GM19452 (cell line): ENCODE results near the gene AVPI1.
"Not testable (repeated sequence)": the region's sequence is repeated elsewhere in the genome, so short reads cannot be mapped to it uniquely, and the experiment has no call there.

ENCODE experiments used
- ATAC-seq: cut with Tn5 transposase; IDR thresholded peaks from one replicate; pipeline ENCODE4 v1.9.1; 2021; ENCODE audit not compliant: unreplicated experiment

Gene AVPI1

DNA sequence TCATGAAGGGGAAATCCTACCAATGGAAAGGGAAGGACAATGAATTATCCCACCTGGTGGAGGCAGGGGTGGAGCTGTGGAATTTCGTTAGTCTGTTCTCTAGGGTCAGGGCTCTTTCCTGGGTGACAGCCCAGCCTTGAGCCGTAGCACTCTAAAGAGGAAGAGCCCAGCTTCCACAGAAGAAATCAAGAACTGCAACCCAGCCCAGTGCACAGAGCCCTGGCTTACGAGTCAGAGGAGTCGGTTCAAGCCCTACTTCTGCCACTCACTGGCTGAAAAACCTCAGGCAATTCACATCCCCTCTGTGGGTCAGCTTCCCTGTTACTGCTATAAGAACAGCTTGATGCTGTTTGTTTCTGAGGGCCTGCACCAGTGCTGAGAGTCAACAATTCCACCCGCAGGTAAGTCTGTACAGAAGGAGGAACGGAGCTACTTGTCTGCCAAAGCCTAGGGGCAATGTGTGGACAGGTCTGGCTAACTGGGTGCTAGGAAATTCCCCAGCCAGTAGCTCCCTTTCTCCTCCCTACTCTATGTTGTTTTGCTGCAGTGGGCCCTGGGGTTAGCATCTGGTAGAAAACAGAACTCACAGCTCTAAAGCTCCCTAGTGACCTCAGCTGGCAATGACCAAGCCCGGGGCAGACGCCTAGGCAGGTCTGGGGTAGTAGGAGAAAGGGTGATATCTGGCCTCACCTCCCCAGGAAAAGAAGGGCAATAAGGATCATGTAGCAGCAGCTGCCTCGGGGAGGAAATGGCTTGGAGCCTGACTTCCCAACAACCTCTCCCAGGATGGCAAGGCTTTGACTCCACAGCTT is 3.3 kb downstream of the AVPI1 start:
- no peak for ATAC-seq

DNA sequence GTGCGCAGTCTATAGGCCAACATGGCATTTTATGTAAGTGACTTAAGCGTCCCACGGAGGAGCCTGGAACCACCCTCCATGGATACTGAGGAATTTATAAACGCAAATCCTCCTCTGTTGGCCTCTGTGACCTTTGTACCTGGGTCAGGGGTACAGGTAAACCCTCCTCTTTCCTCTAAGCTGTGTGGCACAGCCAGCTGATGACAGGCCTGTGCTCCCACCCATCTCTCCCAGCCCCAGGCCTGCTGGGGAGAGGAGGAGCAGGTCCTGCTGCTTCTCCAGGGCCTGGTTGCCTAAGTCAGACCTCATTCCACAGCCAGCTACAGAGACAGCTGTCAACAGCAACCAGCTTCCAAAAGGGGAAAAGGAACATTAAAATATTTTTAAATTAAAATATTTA is 5.0 kb downstream of the AVPI1 start:
- no peak for ATAC-seq

- ATAC-seq: no peak
Measured at GRCh38 chr10:97679594-97679993, 7.4 kb downstream of the AVPI1 start.

DNA sequence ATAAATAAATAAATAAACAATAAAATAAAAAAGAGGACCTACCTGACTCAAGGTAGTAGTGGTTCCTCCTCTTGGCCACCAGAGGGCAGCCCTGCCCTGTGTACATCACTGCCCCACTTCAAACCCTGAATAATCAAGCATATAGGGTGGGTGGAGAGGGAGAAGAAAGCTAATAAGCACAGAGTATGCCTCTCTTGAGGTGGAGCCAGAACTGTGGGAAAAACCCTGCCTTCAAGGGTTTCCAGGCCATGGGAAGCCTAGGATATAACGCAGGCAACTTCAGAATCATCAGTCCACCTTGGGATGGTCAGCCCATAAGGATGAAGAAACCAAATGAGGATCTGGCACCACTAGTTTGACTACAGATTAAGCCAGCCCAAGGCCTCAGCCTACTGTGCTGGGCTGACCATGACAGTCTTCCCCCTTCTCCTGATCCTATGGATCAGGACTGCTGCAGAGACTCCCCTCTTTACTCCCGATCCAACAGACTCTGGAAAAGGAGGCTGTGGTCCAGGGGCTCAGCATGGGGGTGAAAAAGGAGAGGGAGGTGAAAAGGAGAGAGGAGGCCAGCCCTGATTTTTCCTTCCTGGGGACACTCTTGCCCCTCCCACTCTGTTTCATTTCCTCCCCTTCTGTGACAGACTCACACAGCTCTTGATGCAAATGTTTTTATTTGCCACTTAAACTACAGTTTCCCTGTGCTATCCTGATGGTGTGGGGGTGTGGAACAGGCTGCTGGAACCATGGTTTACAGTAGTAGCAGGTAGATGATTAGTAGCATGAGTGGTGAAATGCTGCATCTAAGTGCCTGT is 10.1 kb downstream of the AVPI1 start:
- ATAC-seq: no peak

- no peak for ATAC-seq
Measured at GRCh38 chr10:97675222-97675621, 11.8 kb downstream of the AVPI1 start.

- ATAC-seq: no peak
Measured at GRCh38 chr10:97673736-97674525, 13.1 kb downstream of the AVPI1 start.

GRCh38 chr10:97669571-97669970 is 17.5 kb downstream of the AVPI1 start:
- ATAC-seq: no peak

DNA sequence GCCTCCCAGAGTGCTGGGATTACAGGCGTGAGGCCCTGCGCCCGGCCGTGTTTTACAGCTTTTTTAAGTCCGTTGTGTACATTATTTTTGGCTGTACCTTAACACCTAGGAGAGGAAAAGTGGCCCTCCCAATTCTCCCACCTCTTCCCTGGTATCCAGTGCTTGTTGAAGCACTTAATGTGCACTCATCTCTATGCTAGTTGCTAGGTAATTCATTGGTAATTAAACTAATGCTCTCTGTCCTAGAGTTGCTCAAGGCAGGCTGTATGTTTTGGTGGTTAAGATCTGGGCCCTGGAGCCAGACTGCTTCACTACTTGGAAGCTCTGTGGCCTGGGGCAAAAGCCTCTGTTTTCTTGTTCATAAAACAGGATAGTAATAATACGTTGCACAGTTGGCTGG is 19.6 kb downstream of the AVPI1 start:
- ATAC-seq: no peak

DNA sequence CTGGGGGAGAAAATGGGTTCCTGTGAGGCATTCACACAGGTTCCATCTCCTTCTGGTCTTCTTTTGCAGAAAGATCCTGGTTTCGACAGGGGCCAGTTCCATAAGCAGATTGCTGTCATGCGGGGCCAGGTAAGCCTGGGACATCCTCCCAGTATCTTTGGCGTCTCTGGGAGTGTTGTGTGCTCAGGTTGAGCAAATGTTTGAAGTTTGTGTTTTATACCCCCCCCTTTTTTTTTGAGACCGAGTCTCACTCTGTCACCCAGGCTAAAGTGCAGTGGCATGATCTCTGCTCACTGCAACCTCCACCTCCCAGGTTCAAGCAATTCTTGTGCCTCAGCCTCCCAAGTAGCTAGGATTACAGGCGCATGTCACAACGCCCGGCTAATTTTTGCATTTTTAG is 20.0 kb downstream of the AVPI1 start:
- ATAC-seq: no peak

DNA sequence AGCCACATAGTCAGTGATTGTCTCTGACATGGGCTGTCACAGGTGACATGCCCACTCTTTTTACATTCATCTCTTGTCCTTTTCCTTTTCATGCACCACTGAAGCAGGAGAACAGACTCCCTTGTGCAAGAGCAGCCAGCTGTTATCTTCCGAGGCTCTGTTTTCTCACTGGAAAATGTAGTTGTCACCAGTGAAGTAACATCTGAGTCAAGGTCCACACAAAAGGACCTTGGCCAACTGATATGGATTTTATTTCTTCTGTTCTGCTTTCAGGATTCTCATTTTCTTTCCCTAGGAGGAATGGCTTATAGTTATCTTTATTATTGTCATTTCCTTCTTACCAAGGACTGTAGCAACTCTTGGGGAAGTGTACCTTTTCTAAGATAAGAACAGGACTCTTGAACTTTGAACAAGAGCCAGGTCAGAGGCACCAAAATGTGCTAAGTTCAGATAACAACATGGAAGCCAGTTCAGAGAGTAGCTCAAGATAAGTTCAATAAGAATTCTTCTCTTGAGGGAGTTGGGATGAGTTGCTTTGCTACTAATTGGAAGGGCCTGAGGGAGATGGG is 22.7 kb downstream of the AVPI1 start:
- no peak for ATAC-seq

DNA sequence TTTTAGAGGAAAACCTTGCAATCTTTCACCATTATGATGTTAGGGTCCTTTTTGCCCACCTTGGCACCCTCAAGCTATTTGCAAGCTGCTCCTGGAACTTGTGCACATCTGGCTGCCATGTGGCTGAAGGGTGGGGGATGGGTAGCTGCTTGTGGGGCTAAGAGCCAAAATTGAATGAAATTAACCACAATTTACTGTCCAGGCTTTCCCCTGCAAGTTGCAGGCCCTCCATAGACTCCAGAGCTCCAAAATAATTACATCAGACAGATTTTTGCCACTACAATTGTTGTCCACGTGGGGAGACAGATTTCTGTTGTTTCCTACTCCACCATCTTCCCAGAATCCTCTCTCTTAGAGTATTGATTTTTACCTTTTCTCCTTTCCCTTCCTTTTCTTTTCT is 27.5 kb downstream of the AVPI1 start:
- no peak for ATAC-seq

GRCh38 chr10:97656777-97657176 is 30.3 kb downstream of the AVPI1 start:
- no peak for ATAC-seq

DNA sequence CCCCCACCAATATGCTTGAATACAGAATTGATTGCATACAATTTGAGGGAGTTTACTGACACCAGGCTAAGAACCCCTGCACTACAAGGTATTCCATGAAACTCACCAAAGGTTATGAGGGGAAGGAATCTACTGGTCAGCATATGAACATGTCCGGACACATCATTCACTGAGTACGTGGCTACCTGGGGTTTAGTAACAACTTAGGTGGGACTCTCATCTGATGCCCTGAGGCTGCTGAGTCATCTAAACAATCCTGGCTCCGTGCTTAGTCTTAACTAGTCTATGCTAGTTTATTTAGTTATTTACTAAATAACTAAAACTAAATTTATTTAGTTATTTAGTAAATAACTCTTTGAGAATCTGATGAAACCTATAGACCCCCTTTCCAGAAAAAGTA is 35.3 kb downstream of the AVPI1 start:
- ATAC-seq: no peak

DNA sequence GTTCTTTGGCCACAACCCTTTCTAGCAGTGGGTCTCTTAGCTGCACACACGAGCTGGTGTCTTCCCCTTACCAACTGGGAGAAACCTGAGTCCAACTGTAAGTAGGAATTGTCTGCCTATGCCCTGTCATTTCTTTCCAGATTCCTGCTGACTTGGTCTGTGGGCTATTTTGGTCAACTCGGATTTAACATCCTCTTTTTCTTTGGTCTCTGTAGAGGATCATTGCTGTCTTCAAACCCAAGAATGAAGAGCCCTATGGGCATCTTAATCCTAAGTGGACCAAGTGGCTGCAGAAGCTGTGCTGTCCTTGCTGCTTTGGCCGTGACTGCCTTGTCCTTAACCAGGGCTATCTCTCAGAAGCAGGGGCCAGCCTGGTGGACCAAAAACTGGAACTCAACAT is 36.3 kb downstream of the AVPI1 start:
- no peak for ATAC-seq

DNA sequence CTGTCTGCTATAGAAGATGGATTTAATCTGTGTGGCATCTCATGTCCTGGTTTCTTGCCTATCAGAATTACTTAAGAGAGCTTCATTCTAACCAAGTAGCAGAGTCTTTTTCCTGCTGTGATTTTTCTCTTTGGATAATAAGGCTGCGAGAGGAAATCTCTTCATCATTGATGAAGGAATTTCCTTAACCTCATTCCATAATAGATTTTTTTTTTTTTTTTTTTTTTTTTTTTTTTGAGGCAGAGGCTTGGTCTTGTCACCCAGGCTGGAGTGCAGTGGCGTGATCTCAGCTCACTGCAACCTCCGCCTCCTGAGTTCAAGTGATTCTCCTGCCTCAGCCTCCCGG is 37.7 kb downstream of the AVPI1 start:
- ATAC-seq: not testable (repeated sequence)

GRCh38 chr10:97648562-97649404 is 38.3 kb downstream of the AVPI1 start:
- peak; percentile 93 for ATAC-seq

GRCh38 chr10:97647556-97647955 is 39.5 kb downstream of the AVPI1 start:
- no peak for ATAC-seq

DNA sequence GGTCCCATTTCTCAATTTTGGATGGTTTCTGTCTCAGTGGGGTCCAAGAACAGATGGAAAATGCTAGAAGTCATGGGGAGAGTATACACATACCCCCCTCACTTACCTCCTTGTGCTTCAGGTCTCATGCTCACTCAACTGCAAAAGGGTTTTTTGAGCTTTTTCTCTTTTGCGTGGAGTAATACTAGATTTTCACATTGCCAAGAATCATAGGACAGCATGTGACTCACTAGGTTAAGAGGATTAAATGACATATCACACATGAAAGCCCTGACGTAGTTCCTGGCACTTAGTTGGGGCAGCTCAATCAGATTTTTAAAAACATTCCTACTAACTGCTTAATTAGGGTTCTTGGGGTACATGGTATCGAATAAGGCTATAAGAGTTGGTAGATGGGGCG is 42.1 kb downstream of the AVPI1 start:
- ATAC-seq: no peak

GRCh38 chr10:97643441-97643985 is 43.5 kb downstream of the AVPI1 start:
- ATAC-seq: no peak
